Endothelial cell of umbilical vein (primary cell): ENCODE measurements around the gene HPSE2. TPM values are rescaled to one million over a fixed set of nuclear protein-coding genes. Genes with fewer than 3 reads are reported as not detected.

Experiments used
- BruUV-seq: library from RNA; stranded (reverse); fragments of 400-500 nt; replicated peaks from 2 replicates; lab custom pipeline; 2021; lab: Mats Ljungman, UMichigan
- CTCF ChIA-PET: fragments of 300-600, 350-600 bp; sonication (Branson Sonifier 250); formaldehyde crosslinking; loops from one replicate; lab custom pipeline; 2021; ENCODE audit warnings: antibody characterized with exemption, inconsistent platforms; lab: Charles Lee
- POLR2A ChIA-PET: fragments of 300-600, 350-600 bp; sonication (Branson Sonifier 250); formaldehyde crosslinking; loops from one replicate; lab custom pipeline; 2021; ENCODE audit warnings: antibody characterized with exemption, inconsistent platforms; lab: Charles Lee
- DNase-seq: peaks from one replicate; pipeline ENCODE4 v3.0.0-alpha.2; 2011; ENCODE audit warnings: low read depth, low spot score
- FAIRE-seq: peaks from 2 replicates; lab custom pipeline; 2011; peaks lifted over from hg19 to GRCh38; lab: Jason Lieb, UNC
- H2AFZ ChIP-seq: 2 replicates; pipeline ENCODE4 v1.6.0; 2012; ENCODE audit warnings: low read depth, low read length, control low read depth, inconsistent platforms
- H3K27ac ChIP-seq: 2 replicates; pipeline ENCODE4 v1.5.1; 2011; ENCODE audit warnings: low read depth, mild to moderate bottlenecking, control low read depth, low read length, moderate library complexity; ENCODE audit not compliant: insufficient read depth
- H3K27me3 ChIP-seq, 2 experiments: 2 replicates each; pipeline versions ENCODE4 v1.6.0 to v1.6.1; 2011; ENCODE audit warnings: low read length in 2 of 2, mixed read lengths in 1 of 2; ENCODE audit not compliant: control insufficient read depth in 2 of 2, insufficient read depth in 2 of 2
- H3K36me3 ChIP-seq, 2 experiments: 2 replicates in 1 of 2; 3 replicates in 1 of 2; pipeline ENCODE4 v1.5.1; 2011; ENCODE audit warnings: low read length in 2 of 2, mild to moderate bottlenecking in 1 of 2, moderate library complexity in 1 of 2; ENCODE audit not compliant: control insufficient read depth in 2 of 2, insufficient read depth in 2 of 2; ENCODE audit errors: extremely low read depth in 1 of 2
- H3K4me1 ChIP-seq: 3 replicates; pipeline ENCODE4 v1.5.1; 2011; ENCODE audit warnings: mild to moderate bottlenecking, low read length; ENCODE audit not compliant: control insufficient read depth, insufficient read depth; ENCODE audit errors: extremely low read depth
- H3K4me2 ChIP-seq: 2 replicates; pipeline ENCODE4 v1.6.1; 2011; ENCODE audit warnings: low read length, control low read depth, mixed read lengths; ENCODE audit not compliant: insufficient read depth
- H3K4me3 ChIP-seq, 3 experiments: fragments of 200-600 bp in 1 of 3; sonication (generic), shearing (Covaris generic) in 1 of 3; replicated peaks in 1 of 3; 2 replicates each; pipeline ENCODE4 v1.5.1; 2011 to 2016; ENCODE audit warnings: control low read depth in 3 of 3, low read length in 3 of 3, mild to moderate bottlenecking in 2 of 3, inconsistent platforms in 1 of 3, low read depth in 1 of 3, moderate library complexity in 1 of 3; ENCODE audit not compliant: insufficient read depth in 1 of 3
- H3K79me2 ChIP-seq: 2 replicates; pipeline ENCODE4 v1.6.0; 2012; ENCODE audit warnings: low read length, inconsistent platforms; ENCODE audit not compliant: control insufficient read depth, insufficient read depth
- H3K9ac ChIP-seq: replicated peaks from 2 replicates; pipeline ENCODE3; 2011; ENCODE audit warnings: low read length, control low read depth; ENCODE audit not compliant: insufficient read depth; ENCODE audit errors: extremely low read depth
- H3K9me1 ChIP-seq: replicated peaks from 3 replicates; pipeline ENCODE4 v1.6.0; 2011; ENCODE audit warnings: mild to moderate bottlenecking, low read length; ENCODE audit not compliant: control insufficient read depth, insufficient read depth; ENCODE audit errors: extremely low read depth
- H3K9me3 ChIP-seq: replicated peaks from 2 replicates; pipeline ENCODE4 v1.5.1; 2012; ENCODE audit warnings: low read length, inconsistent platforms; ENCODE audit not compliant: control insufficient read depth, insufficient read depth
- H4K20me1 ChIP-seq: replicated peaks from 2 replicates; pipeline ENCODE3; 2011; ENCODE audit warnings: mild to moderate bottlenecking, low read length; ENCODE audit not compliant: control insufficient read depth, insufficient read depth; ENCODE audit errors: extremely low read depth
- CTCF ChIP-seq, 2 donors: IDR thresholded peaks; 1 replicate in 1 of 2; 2 replicates in 1 of 2; pipeline ENCODE4 v1.5.1; 2011; ENCODE audit warnings: low read length in 2 of 2, mild to moderate bottlenecking in 2 of 2, moderate library complexity in 2 of 2, control low read depth in 1 of 2, inconsistent platforms in 1 of 2, low read depth in 1 of 2; ENCODE audit not compliant: insufficient read depth in 1 of 2; ENCODE audit errors: extremely low read depth in 1 of 2
- EZH2 ChIP-seq: IDR thresholded peaks from 2 replicates; pipeline ENCODE4 v1.6.1; 2012; ENCODE audit warnings: borderline replicate concordance, low read depth, mild to moderate bottlenecking, moderate library complexity, low read length, inconsistent platforms; ENCODE audit not compliant: severe bottlenecking
- FOS ChIP-seq: IDR thresholded peaks from 2 replicates; pipeline ENCODE4 v1.6.1; 2011; ENCODE audit warnings: mild to moderate bottlenecking, low read length, moderate library complexity, borderline replicate concordance; ENCODE audit not compliant: insufficient read depth
- GATA2 ChIP-seq: IDR thresholded peaks from 2 replicates; pipeline ENCODE4 v1.7.0; 2011; ENCODE audit warnings: low read depth, mild to moderate bottlenecking, moderate library complexity, mixed read lengths, low read length; ENCODE audit not compliant: insufficient read length, insufficient read depth
- JUN ChIP-seq: IDR thresholded peaks from 2 replicates; pipeline ENCODE4 v1.6.1; 2011; ENCODE audit warnings: borderline replicate concordance, low read depth; ENCODE audit not compliant: insufficient read length, insufficient read depth
- MAX ChIP-seq: IDR thresholded peaks from 2 replicates; pipeline ENCODE4 v1.6.1; 2011; ENCODE audit not compliant: insufficient read depth, insufficient read length
- MYC ChIP-seq: IDR thresholded peaks from one replicate; pipeline ENCODE4 v1.6.1; 2011; ENCODE audit warnings: mild to moderate bottlenecking, low read depth, low read length
- POLR2A ChIP-seq: IDR thresholded peaks from 2 replicates; pipeline ENCODE4 v1.6.1; 2012; ENCODE audit warnings: low read depth, mild to moderate bottlenecking, control low read depth, low read length
- POLR2AphosphoS5 ChIP-seq: IDR thresholded peaks from 2 replicates; pipeline ENCODE4 v1.6.1; 2012; ENCODE audit warnings: low read depth, mild to moderate bottlenecking, control low read depth, low read length, moderate library complexity; ENCODE audit not compliant: insufficient read depth
- dilution Hi-C: fragments of 300-500 bp; cut with MboI; formaldehyde crosslinking; loops from one replicate; pipeline ENCODE4 v1.15.0; 2019; ENCODE audit warnings: low sequenced_read_pairs; ENCODE audit not compliant: extremely low pct_ligation_motif_present
- intact Hi-C: fragments of 100-400 bp; cut with micrococcal nuclease; formaldehyde crosslinking; loops from one replicate; pipeline ENCODE4 v1.10.0; 2022
- polyA plus RNA-seq, 4 experiments: library from polyadenylated mRNA; depleted of rRNA in 3 of 4; stranded (reverse) in 3 of 4; unstranded in 1 of 4; fragments of >200 nt; gene quantifications; 2 replicates each; pipeline versions ENCODE4 v1.2.1 to v1.2.3, GENCODE V29; 2011 to 2012; ENCODE audit warnings: missing spikeins in 1 of 4
- total RNA-seq: library from RNA; stranded (reverse); gene quantifications from 2 replicates; pipeline ENCODE4 v1.2.3, GENCODE V29; 2021

Gene HPSE2
- total and polyA plus RNA-seq, 2 donors (not counting 3 experiments of a cell fraction or from before 2014, with no cell fraction given), result not detected

- Histone ChIP-seq H3K79me2 (no peaks in the 10 kb centered on the region), H3K4me2 (no peak overlapping the region), H4K20me1 (no peaks in the 10 kb centered on the region), H3K4me3 (no peak overlapping the region), H3K9ac (no peak overlapping the region), H2AFZ (no peak overlapping the region), H3K9me1 (no peaks in the 10 kb centered on the region), H3K27me3 (no peaks in the 10 kb centered on the region), H3K4me1 (no peaks in the 10 kb centered on the region), H3K36me3 (no peaks in the 10 kb centered on the region), H3K9me3 (no peaks in the 10 kb centered on the region), H3K27ac (no peak overlapping the region)
- BruUV-seq, result no TSS peak
- intact Hi-C loops (no loop called here), dilution Hi-C loops (no loop called here)
- POLR2A ChIA-PET, result no interaction called here
- TF ChIP-seq CTCF (IDR thresholded peaks at IDR 0.05; ENCODE audit: extremely low read depth in 1 of 2, insufficient read depth in 1 of 2, low read depth in 1 of 2, low read length in 2 of 2) (no peak), EZH2 (no peak), MAX (no peak), GATA2 (no peak), POLR2A (no peak), MYC (no peak), POLR2AphosphoS5 (no peak), JUN (no peak), FOS (no peak)
- CTCF ChIA-PET, result no interaction called here
- FAIRE-seq (no peak), DNase-seq (no peak)
Measured at GRCh38 chr10:98642281-98642680, 593.4 kb downstream of the HPSE2 start.
